Mammary epithelial cell (primary cell): ENCODE data around the gene TUBD1.

Source experiments
- CTCF ChIP-seq, 2 donors: IDR thresholded peaks in 1 of 2; conservative IDR thresholded peaks in 1 of 2; 2 replicates each; pipeline ENCODE4 v1.5.1; 2011 to 2012; ENCODE audit warnings: inconsistent platforms in 2 of 2, low read length in 2 of 2, mild to moderate bottlenecking in 2 of 2, control low read depth in 1 of 2, low read depth in 1 of 2; ENCODE audit not compliant: insufficient read depth in 1 of 2; ENCODE audit errors: extremely low read depth in 1 of 2
- EZH2 ChIP-seq: IDR thresholded peaks from 2 replicates; pipeline ENCODE4 v1.6.1; 2012; ENCODE audit warnings: low read length, inconsistent platforms, borderline replicate concordance

GRCh38 chr17:59810894-59811153 is 81.9 kb downstream of the TUBD1 start:
- TF ChIP-seq CTCF (conservative IDR thresholded peaks at IDR 0.05 in 1 of 2, IDR thresholded peaks at IDR 0.05 in 1 of 2; ENCODE audit: extremely low read depth in 1 of 2, insufficient read depth in 1 of 2, low read depth in 1 of 2, low read length in 2 of 2) (no peak), EZH2 (no peak)
